Right renal pelvis (tissue), 4 donors: ENCODE data around the gene ANXA6. TPM values are rescaled to one million over a fixed set of nuclear protein-coding genes. Genes with fewer than 3 reads are reported as not detected.

Source experiments
- DNase-seq, 4 donors: peaks; one replicate each; pipeline ENCODE4 v3.0.0-alpha.2; 2013; ENCODE audit warnings: low read depth in 4 of 4, low spot score in 3 of 4, missing footprints in 1 of 4
- polyA plus RNA-seq, 4 donors: library from polyadenylated mRNA; unstranded; fragments of 120-200 nt; gene quantifications; one replicate each; pipeline ENCODE4 v1.2.1, GENCODE V29; 2013; ENCODE audit not compliant: insufficient read length in 4 of 4

Gene ANXA6
- polyA plus RNA-seq, 4 donors = 135 to 151 (median 140) TPM

DNA sequence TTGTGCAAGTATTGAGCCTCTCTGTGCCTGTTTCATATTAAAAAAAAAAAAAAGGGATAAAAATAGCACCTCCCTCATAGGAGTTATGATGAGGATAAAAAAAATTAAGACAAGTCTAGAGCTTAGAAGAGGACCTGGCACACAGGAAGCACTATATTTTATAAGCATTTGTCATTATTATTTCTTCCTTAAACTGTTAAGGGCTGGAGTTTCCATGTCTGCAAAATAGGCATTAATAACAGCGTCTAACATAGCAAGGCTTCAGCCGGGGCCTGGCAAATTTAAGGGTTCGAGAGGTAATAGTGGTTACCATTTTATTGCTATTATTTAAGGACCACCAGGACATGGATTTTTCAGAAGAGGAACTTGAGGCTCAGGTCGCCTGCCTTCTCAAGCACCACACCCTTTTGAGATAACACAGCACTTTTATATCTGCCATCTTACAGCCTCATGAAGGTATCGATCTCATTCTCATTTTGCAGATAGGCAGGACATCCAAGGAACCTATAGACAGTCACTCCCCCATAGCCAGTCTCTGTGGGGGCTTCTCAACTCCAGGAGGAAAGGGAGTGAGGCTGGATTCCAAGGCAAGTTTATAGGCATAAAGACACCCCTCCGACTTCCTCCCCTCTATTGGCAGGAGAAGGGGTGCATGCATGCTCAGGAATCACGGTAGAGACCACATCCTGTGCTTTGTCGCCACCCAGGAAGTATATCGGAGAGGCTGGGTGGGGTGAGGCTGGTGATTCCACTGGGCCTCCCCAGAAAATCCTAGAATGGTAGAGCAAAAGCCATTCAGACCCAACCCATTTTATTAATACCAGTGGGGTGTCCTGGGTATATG lies 2.4 kb downstream of the ANXA6 start:
- DNase-seq = no peak

GRCh38 chr5:151153766-151154272 lies 3.8 kb downstream of the ANXA6 start:
- no peak for DNase-seq

GRCh38 chr5:151153300-151153699 lies 4.3 kb downstream of the ANXA6 start:
- DNase-seq = no peak

- no peak for DNase-seq
Measured at GRCh38 chr5:151151793-151152192, 5.8 kb downstream of the ANXA6 start.

DNA sequence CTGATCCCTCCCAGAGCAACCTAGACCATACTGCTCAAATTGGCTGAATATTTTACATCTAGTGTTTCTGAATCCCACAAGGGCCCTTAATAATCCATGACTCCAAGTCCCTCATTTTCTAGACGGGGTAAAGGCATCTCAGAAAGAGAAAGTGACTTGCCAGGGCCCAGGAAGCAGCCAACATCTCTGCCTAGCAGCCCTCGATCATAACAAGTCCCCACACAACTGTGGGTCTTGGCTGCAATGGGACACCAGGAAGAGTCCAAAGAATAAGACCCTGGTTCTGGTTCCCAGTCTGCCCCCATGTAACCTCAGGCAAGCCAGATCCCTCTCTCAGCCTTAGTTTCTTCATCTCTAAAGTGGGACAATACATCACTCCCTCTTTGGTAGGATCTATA lies 6.3 kb downstream of the ANXA6 start:
- no peak for DNase-seq

DNA sequence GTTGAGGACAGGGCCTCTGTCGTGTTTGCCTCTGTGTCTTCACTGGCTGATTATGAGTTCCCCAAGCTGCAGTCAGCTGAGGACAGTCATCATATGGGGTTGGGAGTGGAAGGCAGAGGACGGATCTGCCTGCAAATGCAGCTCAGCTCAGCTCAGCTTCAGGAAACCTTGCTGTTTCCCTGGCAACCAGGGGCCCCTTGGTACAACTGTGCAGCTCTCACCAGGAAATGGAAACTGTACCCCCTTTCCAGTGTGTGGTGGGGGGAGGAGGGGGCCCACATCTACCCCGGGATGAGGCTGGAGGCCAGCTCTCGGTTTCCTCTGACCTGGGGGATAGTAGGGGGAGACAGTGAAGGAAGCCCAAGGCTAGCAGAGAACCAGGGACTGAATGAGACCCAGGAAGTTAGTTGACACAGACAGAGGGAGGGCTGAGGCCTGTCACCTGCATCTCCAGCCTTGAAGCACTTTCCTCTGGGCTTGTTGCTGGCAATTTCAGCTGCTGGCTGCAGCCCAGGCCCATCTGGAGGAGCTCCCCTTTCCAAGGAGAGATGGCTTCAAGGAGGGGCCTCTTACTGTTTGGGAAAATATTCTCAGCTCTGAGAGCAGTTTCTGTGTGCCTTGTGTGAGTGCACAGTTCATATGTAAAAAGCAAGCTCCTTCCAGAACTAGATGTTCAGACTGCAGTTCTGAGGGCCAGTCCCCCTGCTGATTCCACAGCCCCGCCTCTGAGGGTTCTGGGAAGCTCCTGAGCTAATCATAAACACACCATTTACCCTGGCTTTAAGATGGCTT lies 6.9 kb downstream of the ANXA6 start:
- DNase-seq = peak in 1 of 4 donors; percentile 47

- no peak for DNase-seq
Measured at GRCh38 chr5:151148583-151148982, 9.0 kb downstream of the ANXA6 start.

DNA sequence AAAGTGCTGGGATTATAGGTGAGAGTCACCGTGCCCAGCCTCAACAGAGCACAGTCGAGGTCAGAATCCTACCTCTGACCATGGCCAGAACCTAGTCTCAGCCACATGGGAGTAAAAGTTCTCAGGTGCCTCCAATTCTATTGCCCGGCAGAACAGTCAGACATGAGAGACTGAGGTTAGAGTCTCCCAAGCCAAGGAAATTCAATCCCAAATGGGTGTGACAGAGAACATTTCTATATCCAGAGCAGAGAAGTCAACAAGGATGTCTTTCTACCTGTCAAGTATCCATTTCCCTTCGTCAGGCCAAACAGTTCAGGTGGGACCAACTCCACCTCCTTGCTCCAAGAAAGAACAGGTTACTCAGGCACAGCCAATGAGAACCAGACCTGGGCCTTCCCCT lies 10.5 kb downstream of the ANXA6 start:
- DNase-seq = no peak

- no peak for DNase-seq
Measured at GRCh38 chr5:151146061-151146460, 11.5 kb downstream of the ANXA6 start.

- DNase-seq = no peak
Measured at GRCh38 chr5:151144922-151145321, 12.7 kb downstream of the ANXA6 start.

DNA sequence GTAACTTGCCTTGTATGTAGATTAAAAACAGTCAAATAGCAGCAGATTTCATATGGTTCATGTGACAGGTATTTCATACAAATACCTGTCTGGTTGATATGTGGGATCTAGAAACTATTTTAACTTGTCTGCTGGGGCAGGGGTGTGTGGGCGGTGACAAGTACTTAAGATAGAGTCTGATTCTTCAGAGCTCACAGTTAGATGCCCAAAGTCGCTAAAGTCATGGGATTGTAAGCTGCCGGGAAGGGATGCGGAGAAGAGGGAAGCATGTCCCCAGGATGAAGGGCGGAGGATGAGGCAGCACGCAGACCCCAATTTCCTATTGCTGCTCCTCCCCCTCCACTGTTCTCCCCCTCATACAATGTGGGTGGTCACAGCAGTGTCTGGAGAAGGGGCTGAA lies 13.3 kb downstream of the ANXA6 start:
- DNase-seq = no peak

DNA sequence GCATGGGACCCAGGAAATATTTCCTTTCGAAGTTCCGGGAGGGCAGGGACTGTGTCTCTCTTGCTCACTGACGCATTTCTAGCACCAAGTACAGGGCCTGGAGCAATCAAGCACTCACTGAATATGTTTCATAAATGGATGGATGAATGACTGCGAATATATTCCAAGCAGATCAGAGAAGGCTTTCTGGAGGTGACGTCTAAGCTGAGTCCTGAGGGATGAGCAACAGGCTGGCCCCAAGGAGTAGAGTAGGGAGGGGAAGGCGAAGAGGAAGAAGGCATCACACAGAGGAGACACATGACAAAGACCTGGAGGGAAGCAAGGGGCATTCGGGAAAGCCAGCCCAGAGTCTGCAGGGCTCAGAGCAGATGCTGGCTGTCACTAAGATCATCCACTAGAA lies 13.9 kb downstream of the ANXA6 start:
- DNase-seq = no peak

- no peak for DNase-seq
Measured at GRCh38 chr5:151142933-151143332, 14.6 kb downstream of the ANXA6 start.

DNA sequence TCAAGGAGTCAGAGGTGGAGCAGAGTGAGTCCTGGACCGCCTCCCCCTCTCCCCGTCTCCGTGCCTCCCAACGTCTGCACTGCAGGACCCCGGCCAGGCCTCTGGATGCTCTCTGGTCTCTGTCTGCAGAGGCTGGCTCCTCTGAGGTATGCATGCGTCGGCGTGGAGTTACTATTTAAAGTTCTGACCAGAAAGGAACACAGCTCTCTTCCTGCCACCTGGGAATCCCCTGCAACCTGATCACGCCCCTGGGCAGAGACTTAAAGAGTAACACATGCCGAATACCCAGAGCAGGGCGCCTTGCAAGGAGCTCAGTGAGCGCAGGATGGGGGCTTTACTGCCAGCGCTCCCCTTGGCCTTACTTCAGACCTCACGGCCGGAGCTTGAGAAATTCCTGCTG lies 16.0 kb downstream of the ANXA6 start:
- no peak for DNase-seq

DNA sequence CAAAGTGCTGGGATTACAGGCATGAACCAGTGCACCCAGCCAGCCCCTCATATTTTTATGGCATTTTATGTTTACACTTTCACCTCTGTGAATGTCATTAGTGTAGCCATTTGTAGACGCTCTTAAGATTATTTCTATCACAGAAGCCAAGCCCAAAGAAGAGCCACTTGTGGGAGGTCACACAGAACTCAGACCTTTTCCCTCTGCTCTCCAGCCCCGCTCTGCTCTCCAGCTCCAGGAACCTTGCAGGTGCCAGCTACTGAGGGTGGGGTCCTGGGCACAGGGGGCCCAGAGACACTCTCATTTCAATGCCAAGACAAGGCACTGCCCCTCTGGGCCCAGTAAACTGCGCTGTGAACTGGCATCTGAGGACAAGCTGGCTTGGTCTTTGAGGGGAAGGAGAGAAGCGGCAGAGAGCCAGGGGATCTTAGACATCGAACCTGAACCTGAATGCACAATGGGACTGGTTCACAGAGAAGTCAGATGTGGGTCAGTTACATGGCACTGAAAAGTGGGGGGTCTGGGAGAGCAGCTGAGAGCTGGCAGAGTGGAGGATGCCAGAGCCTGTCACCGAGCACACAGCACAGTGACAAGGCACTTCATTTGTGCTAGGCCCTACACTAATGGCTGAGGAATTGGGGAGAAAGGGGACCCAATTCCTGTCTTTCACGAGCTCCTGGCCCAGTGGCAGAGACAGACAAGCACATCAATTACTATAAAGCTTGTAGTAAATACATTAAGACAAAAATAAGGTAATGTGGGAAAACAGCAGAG lies 16.7 kb downstream of the ANXA6 start:
- DNase-seq = no peak

DNA sequence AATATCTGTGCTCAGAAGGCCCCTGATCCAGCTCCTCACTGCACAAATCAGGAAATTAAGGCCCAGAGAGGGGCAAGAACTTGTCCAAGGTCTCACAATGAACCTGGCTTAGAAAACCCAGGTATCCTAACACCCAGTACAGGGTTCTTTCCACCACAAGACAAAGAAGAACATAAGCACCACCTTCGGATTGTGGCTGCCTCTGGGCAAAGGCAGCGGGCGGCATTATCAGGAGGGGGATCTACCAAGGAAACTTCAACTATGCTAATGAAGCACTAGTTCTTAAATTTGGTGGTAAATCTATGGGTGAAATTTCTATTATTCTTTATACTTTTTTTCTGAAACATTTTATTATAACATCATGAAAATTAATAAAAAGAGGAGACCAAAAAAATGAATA lies 17.9 kb downstream of the ANXA6 start:
- DNase-seq = no peak

- DNase-seq = no peak
Measured at GRCh38 chr5:151139015-151139414, 18.6 kb downstream of the ANXA6 start.

DNA sequence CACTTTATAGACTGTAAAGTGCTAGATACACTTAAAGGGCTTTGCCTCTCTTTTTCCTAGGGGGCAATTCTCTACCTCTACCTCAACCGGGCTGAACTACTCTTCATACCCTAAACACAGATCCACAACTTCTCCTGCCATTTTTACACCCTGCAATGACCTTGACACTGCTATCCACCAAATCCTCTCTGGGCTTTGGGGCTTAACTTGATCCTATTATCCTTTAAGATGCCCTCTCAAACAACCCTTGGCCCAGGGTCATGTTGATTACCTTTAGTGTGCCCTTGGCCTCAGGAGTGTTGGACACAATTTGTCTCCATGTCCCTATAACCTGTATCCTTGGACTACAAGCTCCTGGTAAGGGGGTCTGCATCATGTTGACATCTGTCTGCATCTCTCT lies 19.5 kb downstream of the ANXA6 start:
- no peak for DNase-seq

DNA sequence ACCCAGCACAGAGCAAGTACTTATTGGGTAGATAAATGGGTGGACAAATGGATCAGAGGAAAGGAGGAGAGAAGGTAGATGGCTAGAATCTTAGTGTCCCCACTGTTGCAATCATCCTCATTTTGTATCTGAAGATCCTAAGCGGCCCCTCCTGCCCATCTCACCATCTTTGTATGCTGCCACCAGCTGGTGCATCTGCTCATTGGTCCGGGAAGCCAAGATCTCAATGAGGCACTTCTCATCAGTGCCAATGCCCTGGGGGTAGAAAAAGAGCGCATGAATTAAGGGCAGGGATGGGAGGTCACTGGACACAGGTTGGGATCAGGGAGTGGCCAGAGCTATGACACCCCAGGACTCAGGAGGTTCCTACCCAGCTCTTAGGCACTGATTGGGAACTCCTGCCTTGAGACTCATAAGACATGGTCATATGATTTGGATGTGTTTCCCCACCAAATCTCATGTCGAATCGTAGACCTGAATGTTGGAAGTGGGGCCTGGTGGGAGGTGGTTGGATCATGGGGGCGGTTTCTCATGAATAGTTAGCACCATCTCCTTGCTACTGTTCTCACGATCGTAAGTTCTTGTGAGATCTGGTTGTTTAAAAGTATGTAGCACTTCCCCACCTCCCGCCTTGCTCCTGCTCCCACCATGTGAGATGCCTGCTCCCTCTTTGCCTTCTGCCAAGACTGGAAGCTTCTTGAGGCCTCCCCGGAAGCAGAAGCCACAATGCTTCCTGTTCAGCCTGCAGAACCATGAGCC lies 20.3 kb downstream of the ANXA6 start:
- DNase-seq = no peak

DNA sequence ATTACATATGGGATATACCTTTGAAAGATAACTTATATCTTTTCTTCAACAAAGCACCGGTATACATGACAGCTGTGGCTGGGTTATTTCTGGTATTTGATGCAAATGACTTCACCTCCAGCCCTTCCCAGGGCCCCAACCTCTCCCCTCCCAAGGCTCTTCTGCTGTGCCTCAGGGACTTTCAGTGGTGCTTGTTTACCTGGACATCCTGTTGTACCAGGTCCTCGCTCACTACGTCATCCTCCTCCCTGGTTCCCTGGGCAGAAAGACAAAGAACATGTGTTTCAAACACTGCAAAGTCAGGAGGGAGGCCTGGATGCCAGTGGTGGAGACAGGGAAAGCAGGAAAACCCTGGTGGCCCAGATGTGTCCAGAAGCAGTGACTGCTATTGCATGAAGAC lies 23.4 kb downstream of the ANXA6 start:
- no peak for DNase-seq
